H1 (cell line): ENCODE data around the gene RHOH. TPM values are rescaled to one million over a fixed set of nuclear protein-coding genes. Genes with fewer than 3 reads are reported as not detected.

Experiments
- polyA plus RNA-seq, 7 experiments: library from polyadenylated mRNA; depleted of rRNA in 3 of 7; stranded (reverse) in 5 of 7; unstranded in 2 of 7; fragments of >200 nt in 5 of 7; fragments of 200-250 nt in 2 of 7; gene quantifications; 1 replicate in 5 of 7; 2 replicates in 1 of 7; 4 replicates in 1 of 7; pipeline versions ENCODE4 v1.2.1 to v1.2.3, GENCODE V29; 2011 to 2013; ENCODE audit warnings: missing spikeins in 2 of 7, mixed read lengths in 2 of 7
- total RNA-seq: library from RNA; stranded (reverse); fragmentation: NEBNext Ultra II Directional; extraction: Animal tissue kit (Norgen Biotek cat#: 25700); gene quantifications from 2 replicates; pipeline ENCODE4 v1.2.1, GENCODE V29; 2021
- TF ChIP-seq, protein P1 (sequence below): IDR thresholded peaks from 2 replicates; pipeline ENCODE4 v1.6.1; 2011; ENCODE audit warnings: low read depth, mild to moderate bottlenecking, low read length; ENCODE audit not compliant: insufficient read depth

Gene RHOH
- total and polyA plus RNA-seq, 2 of the 8 experiments (the other 6 are each of a cell fraction or from before 2014, with no cell fraction given): 5.9 to 6.9 TPM

- TF ChIP-seq, protein P1, sequence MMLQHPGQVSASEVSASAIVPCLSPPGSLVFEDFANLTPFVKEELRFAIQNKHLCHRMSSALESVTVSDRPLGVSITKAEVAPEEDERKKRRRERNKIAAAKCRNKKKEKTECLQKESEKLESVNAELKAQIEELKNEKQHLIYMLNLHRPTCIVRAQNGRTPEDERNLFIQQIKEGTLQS: no peak
- TF ChIP-seq, all 59 proteins: peak for 0
These were observed 23.4 kb upstream of the RHOH start (continued) for GRCh38 chr4:40173470-40173875.
